ENCODE measurements around the gene RMDN3. TPM values are rescaled to one million over a fixed set of nuclear protein-coding genes. Genes with fewer than 3 reads are reported as not detected.
A peak's percentile ranks its signal among the peaks of the same experiment; 100 is the strongest.

The RMDN3 gene
- total RNA-seq (10 to 100 TPM; 27.5 to 32.5 TPM), polyA plus RNA-seq (10 to 100 TPM; 27.8 to 33.8 TPM)

GRCh38 chr15:40754883-40755811 lies at the start of gene RMDN3:
Gene RMDN3, minus strand, starts transcription at chr15:40755254. Its CDS starts 471 bp downstream, at chr15:40754783.
- peak within 1 kb of the TSS; percentile 81 to 85 for H3K27ac ChIP-seq (ENCODE audit: low read depth in 1 of 2, low read length in 2 of 2)
- no peaks in the 10 kb centered on the region for H3K27me3 ChIP-seq (ENCODE audit: control insufficient read depth in 4 of 4, insufficient read depth in 4 of 4, low read length in 3 of 4)
- H3K9me3 ChIP-seq (ENCODE audit: control insufficient read depth in 4 of 4, low read length in 3 of 4), result no peaks in the 10 kb centered on the region
- H3K4me1 ChIP-seq (ENCODE audit: control insufficient read depth in 4 of 4, insufficient read depth in 4 of 4, low read length in 3 of 4), result peaks cover 3 to 19% (median 12%) of the 10 kb centered on the region in 4 donors
- 1% methylated on average over 66 of the region's 66 CpGs for WGBS
- H3K4me3 ChIP-seq (ENCODE audit: low read depth in 1 of 3, low read length in 3 of 3), result peak within 1 kb of the TSS; percentile 64 to 96 (median 77)
- peaks cover 0 to 26% (median 16%) of the 10 kb centered on the region in 4 donors for H3K36me3 ChIP-seq (ENCODE audit: control insufficient read depth in 4 of 4, insufficient read depth in 3 of 4, low read depth in 1 of 4, low read length in 3 of 4)
- DNase-seq (ENCODE audit: low spot score), result peak; percentile 96
- H3K9ac ChIP-seq (ENCODE audit: low read depth in 1 of 2, low read length in 2 of 2), result peak within 1 kb of the TSS; percentile 81 to 87
- no peak for TF ChIP-seq TAF1 (conservative IDR thresholded peaks at IDR 0.05)
- TF ChIP-seq YY1 (IDR thresholded peaks at IDR 0.05), result peak; percentile 77
- TF ChIP-seq, protein P1, sequence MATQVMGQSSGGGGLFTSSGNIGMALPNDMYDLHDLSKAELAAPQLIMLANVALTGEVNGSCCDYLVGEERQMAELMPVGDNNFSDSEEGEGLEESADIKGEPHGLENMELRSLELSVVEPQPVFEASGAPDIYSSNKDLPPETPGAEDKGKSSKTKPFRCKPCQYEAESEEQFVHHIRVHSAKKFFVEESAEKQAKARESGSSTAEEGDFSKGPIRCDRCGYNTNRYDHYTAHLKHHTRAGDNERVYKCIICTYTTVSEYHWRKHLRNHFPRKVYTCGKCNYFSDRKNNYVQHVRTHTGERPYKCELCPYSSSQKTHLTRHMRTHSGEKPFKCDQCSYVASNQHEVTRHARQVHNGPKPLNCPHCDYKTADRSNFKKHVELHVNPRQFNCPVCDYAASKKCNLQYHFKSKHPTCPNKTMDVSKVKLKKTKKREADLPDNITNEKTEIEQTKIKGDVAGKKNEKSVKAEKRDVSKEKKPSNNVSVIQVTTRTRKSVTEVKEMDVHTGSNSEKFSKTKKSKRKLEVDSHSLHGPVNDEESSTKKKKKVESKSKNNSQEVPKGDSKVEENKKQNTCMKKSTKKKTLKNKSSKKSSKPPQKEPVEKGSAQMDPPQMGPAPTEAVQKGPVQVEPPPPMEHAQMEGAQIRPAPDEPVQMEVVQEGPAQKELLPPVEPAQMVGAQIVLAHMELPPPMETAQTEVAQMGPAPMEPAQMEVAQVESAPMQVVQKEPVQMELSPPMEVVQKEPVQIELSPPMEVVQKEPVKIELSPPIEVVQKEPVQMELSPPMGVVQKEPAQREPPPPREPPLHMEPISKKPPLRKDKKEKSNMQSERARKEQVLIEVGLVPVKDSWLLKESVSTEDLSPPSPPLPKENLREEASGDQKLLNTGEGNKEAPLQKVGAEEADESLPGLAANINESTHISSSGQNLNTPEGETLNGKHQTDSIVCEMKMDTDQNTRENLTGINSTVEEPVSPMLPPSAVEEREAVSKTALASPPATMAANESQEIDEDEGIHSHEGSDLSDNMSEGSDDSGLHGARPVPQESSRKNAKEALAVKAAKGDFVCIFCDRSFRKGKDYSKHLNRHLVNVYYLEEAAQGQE (IDR thresholded peaks at IDR 0.05), result no peak
- TF ChIP-seq EGR1 (IDR thresholded peaks at IDR 0.05; ENCODE audit: low read depth in 2 of 2), result no peak
- no peak for TF ChIP-seq HNF4G (IDR thresholded peaks at IDR 0.05)
- no peak for TF ChIP-seq CTCF (IDR thresholded peaks at IDR 0.05; ENCODE audit: low read depth, low read length, missing input control)
- TF ChIP-seq FOXA2 (IDR thresholded peaks at IDR 0.05), result no peak
- no peak for TF ChIP-seq FOXA1 (IDR thresholded peaks at IDR 0.05)
- TF ChIP-seq, protein P2, sequence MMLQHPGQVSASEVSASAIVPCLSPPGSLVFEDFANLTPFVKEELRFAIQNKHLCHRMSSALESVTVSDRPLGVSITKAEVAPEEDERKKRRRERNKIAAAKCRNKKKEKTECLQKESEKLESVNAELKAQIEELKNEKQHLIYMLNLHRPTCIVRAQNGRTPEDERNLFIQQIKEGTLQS (IDR thresholded peaks at IDR 0.05), result no peak
- peak; percentile 78 for TF ChIP-seq SP1 (IDR thresholded peaks at IDR 0.05)
- TF ChIP-seq, protein P3, sequence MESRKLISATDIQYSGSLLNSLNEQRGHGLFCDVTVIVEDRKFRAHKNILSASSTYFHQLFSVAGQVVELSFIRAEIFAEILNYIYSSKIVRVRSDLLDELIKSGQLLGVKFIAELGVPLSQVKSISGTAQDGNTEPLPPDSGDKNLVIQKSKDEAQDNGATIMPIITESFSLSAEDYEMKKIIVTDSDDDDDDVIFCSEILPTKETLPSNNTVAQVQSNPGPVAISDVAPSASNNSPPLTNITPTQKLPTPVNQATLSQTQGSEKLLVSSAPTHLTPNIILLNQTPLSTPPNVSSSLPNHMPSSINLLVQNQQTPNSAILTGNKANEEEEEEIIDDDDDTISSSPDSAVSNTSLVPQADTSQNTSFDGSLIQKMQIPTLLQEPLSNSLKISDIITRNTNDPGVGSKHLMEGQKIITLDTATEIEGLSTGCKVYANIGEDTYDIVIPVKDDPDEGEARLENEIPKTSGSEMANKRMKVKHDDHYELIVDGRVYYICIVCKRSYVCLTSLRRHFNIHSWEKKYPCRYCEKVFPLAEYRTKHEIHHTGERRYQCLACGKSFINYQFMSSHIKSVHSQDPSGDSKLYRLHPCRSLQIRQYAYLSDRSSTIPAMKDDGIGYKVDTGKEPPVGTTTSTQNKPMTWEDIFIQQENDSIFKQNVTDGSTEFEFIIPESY (IDR thresholded peaks at IDR 0.05), result no peak
- TF ChIP-seq, protein P4, sequence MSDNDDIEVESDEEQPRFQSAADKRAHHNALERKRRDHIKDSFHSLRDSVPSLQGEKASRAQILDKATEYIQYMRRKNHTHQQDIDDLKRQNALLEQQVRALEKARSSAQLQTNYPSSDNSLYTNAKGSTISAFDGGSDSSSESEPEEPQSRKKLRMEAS (IDR thresholded peaks at IDR 0.05), result peak; percentile 17
- no peak for TF ChIP-seq HNF4A (conservative IDR thresholded peaks at IDR 0.05)
- TF ChIP-seq JUND (IDR thresholded peaks at IDR 0.05), result no peak
- TF ChIP-seq GABPA (IDR thresholded peaks at IDR 0.05 in 1 of 2, conservative IDR thresholded peaks at IDR 0.05 in 1 of 2), result peak in 1 of 2 donors; percentile 50
- TF ChIP-seq RAD21 (IDR thresholded peaks at IDR 0.05), result peak in 1 of 2 donors; percentile 22
- peak in 1 of 2 donors; percentile 19 for TF ChIP-seq RXRA (IDR thresholded peaks at IDR 0.05)
- TF ChIP-seq NR2F2 (IDR thresholded peaks at IDR 0.05), result no peak
